ENCODE data around the gene NCOR1.

NCOR1 gene

GRCh38 chr17:16025202-16025601 is 190.1 kb downstream of the NCOR1 start:
- no peak for DNase-seq

DNA sequence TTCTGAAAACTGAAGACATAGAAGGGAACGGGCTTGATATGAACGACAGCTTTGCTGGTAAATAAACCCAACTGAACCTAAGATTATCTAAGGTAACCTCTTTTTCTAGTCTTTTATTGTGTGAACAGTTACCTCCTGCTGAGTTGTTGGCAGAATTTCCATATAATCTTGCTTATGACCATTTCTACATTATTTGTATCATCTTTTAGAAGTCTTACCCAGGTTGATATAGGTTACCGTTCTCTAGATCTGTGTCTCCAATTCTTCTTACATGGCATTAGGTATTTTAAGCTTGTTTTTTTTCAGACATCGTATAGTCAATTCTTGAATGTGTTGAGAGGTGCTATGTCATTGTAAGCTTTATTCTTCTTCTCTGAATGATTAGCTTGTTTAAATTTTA is 191.5 kb downstream of the NCOR1 start:
- no peak for DNase-seq

DNA sequence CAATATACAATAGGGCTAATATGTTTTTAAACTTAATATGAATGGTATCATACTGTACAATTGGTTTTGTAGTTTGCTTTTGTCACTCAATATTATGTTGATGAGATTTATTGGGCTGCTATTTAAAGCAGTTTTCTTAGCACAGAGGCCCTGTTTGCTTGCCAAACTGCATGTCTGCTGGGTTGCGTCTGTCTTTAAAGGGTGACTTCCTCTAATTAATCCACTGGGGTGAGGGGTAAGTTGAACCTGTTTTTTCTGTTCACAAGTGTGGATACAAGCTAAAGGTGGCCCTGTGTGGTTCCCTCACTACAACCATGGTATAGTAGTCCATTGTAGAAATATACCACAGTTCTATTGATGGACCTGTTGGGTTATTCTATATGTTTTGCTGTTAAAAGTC is 196.0 kb downstream of the NCOR1 start:
- DNase-seq = no peak

DNA sequence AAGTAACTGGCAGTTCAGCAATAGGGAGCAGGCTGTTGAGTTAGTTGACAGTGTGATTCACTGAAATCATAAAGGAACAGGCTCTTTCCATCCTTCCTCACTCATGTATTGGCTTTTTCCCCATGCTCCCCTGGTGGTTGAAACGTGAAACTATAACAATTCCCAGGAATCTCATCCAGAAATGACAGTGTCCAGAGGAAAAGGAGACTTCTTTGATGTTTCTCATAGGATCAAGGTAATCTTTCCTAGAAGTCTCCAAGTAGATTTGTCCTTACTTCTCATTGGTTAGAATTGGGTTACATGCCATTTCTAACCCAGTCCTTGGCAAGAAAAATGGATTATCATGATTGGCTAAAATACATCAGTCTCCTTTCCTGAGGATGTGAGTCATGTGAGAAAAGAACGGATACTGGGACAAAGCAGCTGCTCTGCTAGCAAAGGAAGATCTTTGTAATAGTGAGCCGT is 201.4 kb downstream of the NCOR1 start:
- DNase-seq = no peak

- DNase-seq = no peak
These were observed 207.9 kb downstream of the NCOR1 start for GRCh38 chr17:16007439-16007838.

GRCh38 chr17:16005636-16006035 is 209.7 kb downstream of the NCOR1 start:
- no peak for DNase-seq

- DNase-seq = no peak
These were observed 211.5 kb downstream of the NCOR1 start for GRCh38 chr17:16003841-16004240.

GRCh38 chr17:16002708-16003260 is 212.6 kb downstream of the NCOR1 start:
- DNase-seq = no peak

- no peak for DNase-seq
These were observed 214.0 kb downstream of the NCOR1 start for GRCh38 chr17:16001226-16001897.

DNA sequence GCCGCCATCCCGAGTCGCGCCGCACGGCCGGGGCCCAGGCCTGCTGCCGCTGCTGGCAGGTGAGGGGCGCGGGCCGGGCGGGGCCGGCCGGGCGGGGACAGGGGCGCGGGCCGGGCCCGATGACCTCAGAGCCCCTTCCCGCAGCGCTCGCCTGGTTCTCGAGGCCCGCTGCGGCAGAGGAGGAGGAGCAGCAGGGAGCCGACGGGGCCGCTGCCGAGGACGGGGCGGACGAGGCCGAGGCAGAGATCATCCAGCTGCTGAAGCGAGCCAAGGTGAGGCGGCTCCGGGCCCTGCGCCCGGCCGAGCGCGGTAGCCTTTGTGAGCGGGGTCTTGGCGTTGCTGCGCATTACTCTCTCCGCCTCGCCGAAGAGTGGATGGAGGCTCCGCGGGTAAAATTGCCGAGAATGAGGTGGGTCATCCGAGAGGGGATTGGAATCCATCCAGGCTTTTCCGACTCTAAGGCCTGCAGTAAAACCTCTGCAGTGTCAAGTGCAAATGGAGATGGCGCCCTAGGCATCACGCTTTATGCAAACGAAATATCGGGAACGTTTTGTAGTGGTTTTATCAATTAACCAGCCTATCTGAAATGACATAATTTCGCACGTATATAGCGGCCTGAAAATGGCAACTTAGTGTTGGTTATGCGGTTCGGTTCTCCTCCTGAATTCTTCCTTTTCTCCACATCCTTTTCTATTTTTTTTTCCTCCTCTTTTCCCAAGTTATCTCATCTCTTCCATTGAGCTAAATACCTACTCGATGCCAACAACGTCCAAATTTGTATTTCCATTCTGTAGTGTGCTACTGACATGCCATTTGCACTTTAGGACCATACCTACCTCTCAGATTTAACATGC is 215.1 kb downstream of the NCOR1 start:
- DNase-seq = peak; percentile 44 to 63

GRCh38 chr17:15999141-15999973 is 216.0 kb downstream of the NCOR1 start, which contains the start of the genes TTC19 and ZSWIM7:
Gene TTC19 (plus strand): TSS chr17:15999824. CDS start chr17:15999849, 25 bp downstream.
Gene ZSWIM7 (minus strand): TSS chr17:15999704. CDS start chr17:15999594, 110 bp downstream.
- DNase-seq = peak; percentile 92 to 93

GRCh38 chr17:15998031-15998562 is 217.2 kb downstream of the NCOR1 start:
- no peak for DNase-seq

DNA sequence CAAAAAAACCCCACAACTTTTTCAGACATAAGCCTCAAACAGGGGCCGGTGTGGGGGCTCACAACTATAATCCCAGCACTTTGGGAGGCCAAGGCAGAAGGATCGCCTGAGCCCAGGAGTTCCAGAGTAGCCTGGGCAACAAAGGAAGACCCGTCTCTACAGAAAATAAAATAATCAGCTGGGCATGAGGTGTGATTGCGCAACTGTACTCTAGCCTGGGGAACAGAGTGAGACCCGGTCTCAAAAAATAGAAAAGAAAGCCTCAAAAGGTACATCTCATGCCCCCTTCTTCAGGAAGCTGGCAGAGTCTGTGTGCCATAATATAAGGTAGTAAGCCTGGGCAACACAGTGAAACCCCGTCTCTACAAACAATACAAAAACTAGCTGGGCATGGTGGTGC is 219.0 kb downstream of the NCOR1 start:
- DNase-seq = no peak

DNA sequence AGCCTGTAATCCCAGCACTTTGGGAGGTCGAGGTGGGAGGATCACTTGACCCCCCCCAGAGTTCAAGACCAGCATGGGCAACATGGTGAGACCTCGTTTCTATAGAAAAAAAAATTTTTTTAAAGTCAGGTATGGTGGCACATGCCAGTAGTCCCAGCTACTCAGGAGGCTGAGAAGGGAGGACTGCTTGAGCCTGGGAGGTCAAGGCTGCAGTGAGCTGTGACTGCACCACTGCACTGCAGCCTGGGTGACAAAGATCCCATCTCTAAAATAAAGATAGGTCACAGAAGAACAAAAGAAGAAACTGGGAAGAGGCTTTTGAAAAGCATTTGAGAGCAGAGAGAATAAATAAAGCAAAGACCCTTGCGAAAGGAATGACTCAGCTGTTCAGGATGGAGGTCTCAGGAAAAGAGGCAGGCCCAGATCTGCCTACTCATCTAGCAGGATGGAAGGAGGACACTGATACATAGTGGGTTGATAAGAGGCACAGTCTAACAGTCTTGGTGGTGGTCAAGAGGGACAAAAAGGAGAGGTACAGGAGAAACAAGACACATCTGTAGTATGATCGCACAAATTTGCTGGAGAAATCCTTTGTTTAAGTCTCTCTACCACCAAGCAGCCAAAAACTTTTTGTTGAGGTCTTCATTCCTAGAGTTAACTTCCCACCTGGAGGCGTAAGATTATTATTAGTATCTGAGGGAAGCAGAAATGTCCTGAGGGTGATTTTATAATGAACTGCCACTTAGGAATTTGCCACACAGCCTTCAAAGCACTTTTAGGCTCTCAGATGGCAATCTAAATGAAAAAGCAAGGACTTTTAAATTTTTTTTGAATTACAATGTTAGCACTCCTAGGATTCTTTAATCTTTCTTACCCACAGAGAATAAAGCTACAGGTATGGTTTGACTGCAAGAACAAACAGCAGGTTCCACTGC is 233.4 kb downstream of the NCOR1 start:
- no peak for DNase-seq

DNA sequence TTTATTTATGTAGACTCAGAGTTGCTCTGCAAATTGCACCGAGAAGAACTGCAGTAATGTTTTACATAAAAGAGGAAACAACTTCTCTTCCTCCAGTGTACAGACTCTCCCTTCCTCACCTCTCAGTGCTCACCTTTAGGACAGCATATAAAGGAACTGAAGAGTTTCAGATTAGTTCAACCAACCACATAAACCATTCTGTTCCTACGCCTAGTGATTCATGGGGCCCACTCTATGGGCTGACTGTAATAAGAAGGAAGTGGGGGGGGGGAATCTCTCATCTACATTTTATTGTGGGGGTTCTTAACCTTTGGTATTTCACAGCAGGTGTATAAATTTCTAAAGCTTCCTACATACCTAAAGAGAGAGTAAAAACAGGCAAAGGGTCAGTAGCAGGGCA is 234.1 kb downstream of the NCOR1 start:
- DNase-seq = no peak

Measured in NCI-H2081 (cell line).